GM19023 (cell line): Measurements from ENCODE around the gene DUOX1.

Experiments
- ATAC-seq: cut with Tn5 transposase; IDR thresholded peaks from one replicate; pipeline ENCODE4 v1.9.1; 2021; ENCODE audit warnings: mild to moderate bottlenecking, moderate library complexity; ENCODE audit not compliant: unreplicated experiment

Gene DUOX1

GRCh38 chr15:45140557-45141250, 10.9 kb downstream of the DUOX1 start:
- no peak for ATAC-seq

- no peak for ATAC-seq
Measured at GRCh38 chr15:45141386-45141785, 11.6 kb downstream of the DUOX1 start.

DNA sequence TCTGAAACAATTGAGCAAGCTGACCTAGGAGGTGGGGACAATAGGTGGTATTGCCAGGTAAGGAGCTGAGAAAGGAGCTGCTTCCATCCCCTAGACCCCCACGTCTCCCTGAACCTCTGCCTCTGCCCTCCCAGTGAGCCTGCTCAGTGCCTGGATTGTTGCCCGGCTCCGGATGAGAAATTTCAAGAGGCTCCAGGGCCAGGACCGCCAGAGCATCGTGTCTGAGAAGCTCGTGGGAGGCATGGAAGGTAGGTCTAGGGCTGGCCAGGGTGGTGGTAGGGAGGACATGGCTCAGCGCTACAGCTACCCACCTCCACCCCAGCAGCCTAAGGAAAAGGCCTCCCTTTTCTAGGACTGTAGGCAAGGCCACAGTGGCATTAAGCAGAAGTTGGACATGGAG, 13.3 kb downstream of the DUOX1 start:
- no peak for ATAC-seq

DNA sequence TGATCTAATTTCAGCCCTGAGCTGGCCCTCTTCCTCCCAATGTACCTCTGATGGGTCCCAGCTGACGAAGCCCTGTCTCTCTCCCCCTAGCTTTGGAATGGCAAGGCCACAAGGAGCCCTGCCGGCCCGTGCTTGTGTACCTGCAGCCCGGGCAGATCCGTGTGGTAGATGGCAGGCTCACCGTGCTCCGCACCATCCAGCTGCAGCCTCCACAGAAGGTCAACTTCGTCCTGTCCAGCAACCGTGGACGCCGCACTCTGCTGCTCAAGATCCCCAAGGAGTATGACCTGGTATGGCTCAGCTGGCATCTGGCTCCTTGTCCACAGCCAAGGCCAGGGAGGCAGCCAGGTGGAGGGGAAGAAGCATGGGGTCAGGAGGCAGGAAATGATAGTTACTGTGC, 14.2 kb downstream of the DUOX1 start:
- no peak for ATAC-seq

GRCh38 chr15:45144775-45145174, 15.0 kb downstream of the DUOX1 start:
- ATAC-seq, result no peak

DNA sequence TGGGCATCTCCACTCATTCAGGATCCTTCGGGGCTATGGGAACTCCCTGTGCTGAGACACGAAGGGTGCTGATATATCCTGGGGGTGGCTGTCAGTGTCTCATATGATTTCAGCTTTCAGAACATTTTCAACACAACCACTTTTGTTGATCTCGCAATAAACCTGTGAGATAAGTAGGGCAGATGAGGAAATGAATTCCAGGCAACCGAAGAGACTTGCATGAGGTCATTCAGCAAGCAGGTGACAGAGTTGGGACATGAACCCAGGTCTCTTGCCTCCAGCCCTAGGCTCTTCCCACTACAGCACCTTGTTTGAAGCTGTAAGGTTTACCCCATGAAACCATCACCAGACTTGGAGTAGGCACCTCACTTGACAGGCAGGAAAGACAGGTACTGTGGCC, 16.6 kb downstream of the DUOX1 start:
- no peak for ATAC-seq

GRCh38 chr15:45147606-45148005, 17.8 kb downstream of the DUOX1 start:
- ATAC-seq, result no peak

DNA sequence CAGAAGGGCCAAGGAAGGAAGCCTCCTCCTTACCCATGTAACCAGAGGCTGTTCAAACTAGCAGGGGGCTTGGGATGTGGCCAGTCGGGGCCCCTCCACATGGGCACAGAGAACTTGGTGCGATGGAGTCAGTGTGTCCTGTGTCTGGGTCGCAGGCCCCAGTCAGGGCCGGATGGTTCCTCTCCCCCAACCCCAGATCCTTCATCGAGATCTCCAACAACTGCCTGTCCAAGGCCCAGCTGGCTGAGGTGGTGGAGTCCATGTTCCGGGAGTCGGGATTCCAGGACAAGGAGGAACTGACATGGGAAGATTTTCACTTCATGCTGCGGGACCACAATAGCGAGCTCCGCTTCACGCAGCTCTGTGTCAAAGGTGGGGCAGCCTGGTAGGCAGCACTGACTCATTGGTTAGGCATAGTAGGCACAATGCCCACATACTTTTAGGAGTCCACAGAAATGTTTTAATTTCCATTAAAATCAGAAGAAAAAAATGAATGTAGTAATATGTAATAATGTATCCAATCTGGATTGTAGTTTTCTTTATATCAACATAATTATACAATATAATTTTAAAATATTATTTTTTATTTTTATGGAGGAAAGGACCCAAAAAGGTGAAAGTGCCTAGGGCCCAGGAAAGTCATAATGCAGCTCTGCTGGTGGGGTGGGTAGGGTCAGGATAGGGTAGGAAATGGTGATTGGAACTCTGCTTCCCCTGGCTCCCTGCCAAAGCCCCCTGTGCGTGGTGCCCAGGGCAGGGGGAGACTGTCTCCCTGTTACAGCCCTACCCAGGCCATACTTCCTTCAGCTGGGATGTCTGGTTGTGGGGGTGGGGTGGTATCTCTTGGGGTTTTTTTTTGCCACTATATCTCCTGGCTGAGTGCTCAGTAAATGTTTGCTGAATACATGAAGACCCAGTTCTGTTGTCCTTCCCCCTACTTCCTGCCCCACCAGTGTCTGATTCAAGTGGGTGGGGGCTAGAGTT, 18.6 kb downstream of the DUOX1 start:
- ATAC-seq, result no peak

GRCh38 chr15:45149060-45149459, 19.3 kb downstream of the DUOX1 start:
- no peak for ATAC-seq

- ATAC-seq, result no peak
Measured at GRCh38 chr15:45150481-45150880, 20.7 kb downstream of the DUOX1 start.

GRCh38 chr15:45150997-45151396, 21.2 kb downstream of the DUOX1 start:
- no peak for ATAC-seq

- ATAC-seq, result no peak
Measured at GRCh38 chr15:45151998-45152828, 22.4 kb downstream of the DUOX1 start.

DNA sequence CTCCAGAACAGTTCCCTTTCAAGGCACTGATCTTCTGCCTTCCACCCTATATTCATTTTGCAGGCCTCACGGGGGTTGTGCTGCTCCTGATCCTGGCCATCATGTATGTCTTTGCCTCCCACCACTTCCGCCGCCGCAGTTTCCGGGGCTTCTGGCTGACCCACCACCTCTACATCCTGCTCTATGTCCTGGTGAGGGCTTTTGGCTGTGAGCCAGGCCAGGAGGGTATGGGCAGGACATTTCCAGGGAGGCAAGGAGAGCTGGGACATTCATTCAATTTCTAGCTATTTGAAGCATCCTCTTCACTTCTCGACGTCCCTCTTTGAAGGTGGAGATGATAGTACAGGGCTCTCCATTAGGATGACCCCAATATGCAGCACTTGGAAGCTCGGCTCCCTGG, 25.9 kb downstream of the DUOX1 start:
- ATAC-seq, result no peak

DNA sequence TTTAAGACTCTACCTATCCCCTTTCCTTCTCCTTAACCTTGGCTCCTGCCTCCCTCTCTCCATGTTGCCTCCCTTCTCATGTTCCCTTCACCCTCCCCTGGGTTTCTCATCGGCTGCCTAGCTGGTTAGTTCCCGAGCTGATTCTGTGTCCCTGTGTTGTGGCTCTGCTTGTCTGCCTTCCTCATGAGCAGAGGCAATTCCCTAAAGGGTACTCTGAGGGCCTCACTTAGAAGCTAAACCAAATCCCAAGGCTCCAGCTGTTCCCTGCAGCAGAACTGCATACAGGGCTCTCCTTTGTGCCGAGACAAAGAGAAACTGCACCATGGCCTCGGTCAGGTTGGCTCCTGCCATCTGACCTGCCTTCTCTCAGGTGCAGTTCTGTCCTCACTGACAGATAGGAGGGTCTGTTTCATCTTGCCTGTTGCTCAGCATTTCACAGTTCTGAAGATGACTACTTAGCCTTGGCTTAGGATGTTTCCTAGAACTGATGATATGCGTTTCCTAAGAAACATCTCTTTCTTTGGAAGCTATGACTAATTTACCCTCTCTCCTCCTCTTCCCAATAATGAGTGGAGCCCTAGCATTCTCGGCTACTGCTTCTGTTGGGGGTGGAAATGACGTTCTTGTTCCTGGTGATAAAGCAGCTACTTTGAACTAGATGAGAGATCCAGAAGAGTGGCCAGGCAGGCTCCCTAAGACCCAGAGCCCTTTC, 27.1 kb downstream of the DUOX1 start:
- no peak for ATAC-seq

GRCh38 chr15:45157974-45158373, 28.2 kb downstream of the DUOX1 start:
- ATAC-seq, result no peak

DNA sequence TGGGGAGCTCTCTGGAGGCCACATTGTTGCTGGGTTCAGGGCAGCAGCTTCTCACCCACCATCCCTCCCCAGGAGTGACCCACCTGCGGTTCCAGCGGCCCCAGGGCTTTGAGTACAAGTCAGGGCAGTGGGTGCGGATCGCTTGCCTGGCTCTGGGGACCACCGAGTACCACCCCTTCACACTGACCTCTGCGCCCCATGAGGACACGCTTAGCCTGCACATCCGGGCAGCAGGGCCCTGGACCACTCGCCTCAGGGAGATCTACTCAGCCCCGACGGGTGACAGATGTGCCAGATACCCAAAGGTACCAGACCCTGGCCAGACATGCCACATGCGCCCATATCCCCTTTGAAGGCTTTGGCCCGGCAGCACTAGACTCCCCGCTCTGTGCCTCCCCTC, 31.9 kb downstream of the DUOX1 start:
- ATAC-seq, result no peak

DNA sequence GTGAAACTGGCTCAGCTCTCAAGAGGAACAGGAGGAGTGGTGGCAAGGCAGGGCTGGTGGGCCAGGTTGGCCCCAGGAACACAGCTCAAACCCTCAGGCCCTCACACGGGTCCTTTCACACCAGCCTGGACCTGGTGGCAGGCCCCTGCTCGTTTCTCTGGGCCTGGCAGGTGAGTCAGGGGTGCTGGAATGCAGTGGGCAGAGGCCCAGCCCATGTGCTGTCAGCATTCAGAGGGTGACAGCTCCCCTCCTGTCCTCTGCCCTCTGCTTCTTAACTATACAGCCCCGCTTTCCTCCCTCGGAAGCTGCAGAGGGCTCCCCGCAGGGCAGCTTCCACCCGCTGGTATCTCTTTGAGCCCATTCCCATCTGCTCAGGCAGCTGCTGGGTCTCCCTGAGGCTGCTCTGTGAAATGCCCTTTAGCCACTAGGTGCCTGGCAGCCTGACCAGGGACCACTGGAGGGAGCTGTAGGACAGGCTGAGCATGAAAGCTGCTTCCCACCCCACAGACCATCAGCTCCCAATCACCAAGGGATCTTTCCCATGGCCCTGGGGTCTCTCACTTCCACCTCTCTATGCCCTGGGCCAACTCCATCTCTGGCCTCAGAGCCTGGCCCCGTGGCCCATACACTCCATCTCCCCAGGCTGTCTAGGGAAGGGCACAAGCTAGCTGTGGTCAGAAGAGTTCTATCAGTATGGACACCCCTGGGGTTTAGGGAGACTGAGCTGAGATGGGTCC, 33.1 kb downstream of the DUOX1 start:
- no peak for ATAC-seq

DNA sequence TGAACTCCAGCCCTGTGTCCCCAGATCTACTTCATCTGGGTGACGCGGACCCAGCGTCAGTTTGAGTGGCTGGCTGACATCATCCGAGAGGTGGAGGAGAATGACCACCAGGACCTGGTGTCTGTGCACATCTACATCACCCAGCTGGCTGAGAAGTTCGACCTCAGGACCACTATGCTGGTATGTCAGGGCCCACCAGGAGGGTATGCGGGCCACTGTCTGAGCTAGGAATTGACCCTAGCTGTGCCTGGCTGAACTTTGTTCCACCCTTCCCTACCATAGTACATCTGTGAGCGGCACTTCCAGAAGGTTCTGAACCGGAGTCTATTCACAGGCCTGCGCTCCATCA, 33.7 kb downstream of the DUOX1 start:
- ATAC-seq, result no peak

DNA sequence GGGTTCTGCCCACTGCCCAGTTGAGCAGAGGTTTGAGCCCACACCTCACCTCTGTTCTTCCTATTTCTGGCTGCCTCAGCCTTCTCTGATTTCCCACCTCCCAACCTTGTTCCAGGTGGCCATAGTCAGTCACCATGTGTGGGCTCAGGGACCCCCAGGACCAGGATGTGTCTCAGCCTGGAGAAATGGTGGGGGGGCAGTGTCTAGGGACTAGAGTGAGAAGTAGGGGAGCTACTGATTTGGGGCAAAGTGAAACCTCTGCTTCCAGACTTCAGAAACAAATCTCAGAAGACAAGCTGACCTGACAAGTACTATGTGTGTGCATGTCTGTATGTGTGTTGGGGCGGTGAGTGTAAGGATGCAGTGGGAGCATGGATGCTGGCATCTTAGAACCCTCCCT, 35.1 kb downstream of the DUOX1 start:
- ATAC-seq, result no peak

DNA sequence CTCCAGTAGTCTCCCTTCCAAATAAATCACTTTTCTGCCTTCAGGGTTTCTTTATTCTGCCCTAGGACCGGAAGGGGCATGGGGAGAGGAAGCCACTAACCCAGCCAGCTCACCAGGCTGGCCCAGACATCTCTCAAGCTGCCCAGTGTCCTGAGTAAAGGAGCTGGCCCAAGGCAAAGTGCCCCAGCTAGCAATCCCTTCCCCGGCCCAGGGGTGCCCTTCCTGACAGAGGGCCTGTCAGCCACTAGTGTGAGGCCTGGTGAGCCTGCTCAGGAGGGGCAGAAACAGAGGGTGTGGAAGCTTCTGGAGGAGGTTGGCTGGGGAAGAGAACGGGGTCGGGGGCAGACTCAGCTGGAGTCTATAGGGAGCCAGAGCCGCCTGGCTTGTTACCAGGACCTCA, 35.7 kb downstream of the DUOX1 start:
- ATAC-seq, result no peak
